ENCODE data around the gene ZNF385C.

The ZNF385C gene

DNA sequence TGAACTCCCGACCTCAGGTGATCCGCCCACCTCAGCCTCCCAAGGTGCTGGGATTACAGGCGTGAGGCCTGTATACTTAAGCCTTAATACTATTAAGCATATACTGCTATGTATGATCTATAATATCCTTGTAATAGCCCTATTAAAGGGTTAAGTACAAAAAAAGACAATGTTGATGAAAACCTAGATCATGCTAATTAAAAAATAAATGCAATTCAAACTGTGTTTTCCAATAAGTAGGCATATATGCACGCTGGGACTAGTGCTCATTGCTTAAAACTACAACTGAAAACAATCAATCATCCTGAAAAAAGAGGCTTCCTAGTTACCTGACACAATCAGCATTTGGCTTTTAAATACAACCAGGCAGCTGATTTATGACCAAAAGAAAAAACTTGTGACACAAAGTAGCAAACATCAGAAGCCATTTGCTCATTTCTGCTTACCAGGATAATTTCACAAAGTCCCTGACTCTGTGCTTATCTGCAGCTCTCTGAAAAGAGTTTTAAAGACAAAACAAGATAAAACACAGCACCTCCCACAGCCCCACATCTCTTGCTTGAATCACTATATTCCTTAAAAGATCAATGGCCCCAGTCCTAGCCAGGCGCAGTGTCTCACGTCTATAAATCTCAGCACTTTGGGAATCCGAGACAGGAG lies 11.1 kb downstream of the ZNF385C start:
- TF ChIP-seq, protein P1, sequence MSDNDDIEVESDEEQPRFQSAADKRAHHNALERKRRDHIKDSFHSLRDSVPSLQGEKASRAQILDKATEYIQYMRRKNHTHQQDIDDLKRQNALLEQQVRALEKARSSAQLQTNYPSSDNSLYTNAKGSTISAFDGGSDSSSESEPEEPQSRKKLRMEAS (IDR thresholded peaks at IDR 0.05; ENCODE audit: low read depth, low read length), result no peak
- TF ChIP-seq POLR2A (IDR thresholded peaks at IDR 0.05; ENCODE audit: extremely low read depth, insufficient read length) (no peak), MYC (IDR thresholded peaks at IDR 0.05; ENCODE audit: low read depth, low read length) (no peak)
- TF ChIP-seq, protein P2, sequence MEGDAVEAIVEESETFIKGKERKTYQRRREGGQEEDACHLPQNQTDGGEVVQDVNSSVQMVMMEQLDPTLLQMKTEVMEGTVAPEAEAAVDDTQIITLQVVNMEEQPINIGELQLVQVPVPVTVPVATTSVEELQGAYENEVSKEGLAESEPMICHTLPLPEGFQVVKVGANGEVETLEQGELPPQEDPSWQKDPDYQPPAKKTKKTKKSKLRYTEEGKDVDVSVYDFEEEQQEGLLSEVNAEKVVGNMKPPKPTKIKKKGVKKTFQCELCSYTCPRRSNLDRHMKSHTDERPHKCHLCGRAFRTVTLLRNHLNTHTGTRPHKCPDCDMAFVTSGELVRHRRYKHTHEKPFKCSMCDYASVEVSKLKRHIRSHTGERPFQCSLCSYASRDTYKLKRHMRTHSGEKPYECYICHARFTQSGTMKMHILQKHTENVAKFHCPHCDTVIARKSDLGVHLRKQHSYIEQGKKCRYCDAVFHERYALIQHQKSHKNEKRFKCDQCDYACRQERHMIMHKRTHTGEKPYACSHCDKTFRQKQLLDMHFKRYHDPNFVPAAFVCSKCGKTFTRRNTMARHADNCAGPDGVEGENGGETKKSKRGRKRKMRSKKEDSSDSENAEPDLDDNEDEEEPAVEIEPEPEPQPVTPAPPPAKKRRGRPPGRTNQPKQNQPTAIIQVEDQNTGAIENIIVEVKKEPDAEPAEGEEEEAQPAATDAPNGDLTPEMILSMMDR (IDR thresholded peaks at IDR 0.05; ENCODE audit: low read depth, low read length), result no peak
- DNase-seq (ENCODE audit: low read depth), result no peak
- no peak overlapping the region for H3K4me3 ChIP-seq (ENCODE audit: low read depth, low read length)

DNA sequence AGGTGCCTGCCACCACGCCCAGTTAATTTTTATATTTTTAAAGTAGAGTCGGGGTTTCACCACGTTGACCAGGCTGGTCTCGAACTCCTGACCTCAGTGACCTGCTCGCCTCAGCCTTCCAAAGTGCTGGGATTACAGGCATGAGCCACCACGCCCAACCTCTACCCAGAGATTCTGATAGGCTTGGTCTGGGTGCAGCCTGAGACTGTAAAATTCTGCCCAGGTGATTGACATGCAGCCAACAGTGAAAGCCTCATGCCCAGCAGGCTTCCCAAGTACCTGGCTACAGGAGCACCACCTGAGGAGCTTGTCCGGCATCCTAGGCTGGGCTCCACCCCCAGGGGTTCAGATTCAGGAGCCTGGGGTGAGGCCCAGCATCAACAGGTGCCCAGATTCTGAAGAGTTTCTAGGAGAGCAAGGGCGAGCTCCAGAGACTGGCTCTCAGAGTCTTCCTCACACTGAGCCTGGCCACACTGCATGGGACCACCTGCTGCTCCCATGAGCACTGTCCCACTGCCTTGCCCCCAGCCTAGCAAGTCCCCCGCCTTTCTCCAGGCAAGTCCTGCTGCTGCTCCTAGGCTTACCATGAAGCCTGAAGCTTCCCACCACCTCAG lies 16.6 kb downstream of the ZNF385C start:
- H3K4me3 ChIP-seq (ENCODE audit: low read depth, low read length), result no peak overlapping the region
- DNase-seq (ENCODE audit: low read depth), result no peak
- TF ChIP-seq, protein P1 (IDR thresholded peaks at IDR 0.05; ENCODE audit: low read depth, low read length), result no peak
- no peak for TF ChIP-seq MYC (IDR thresholded peaks at IDR 0.05; ENCODE audit: low read depth, low read length)
- TF ChIP-seq POLR2A (IDR thresholded peaks at IDR 0.05; ENCODE audit: extremely low read depth, insufficient read length), result no peak
- TF ChIP-seq, protein P2 (IDR thresholded peaks at IDR 0.05; ENCODE audit: low read depth, low read length), result no peak

DNA sequence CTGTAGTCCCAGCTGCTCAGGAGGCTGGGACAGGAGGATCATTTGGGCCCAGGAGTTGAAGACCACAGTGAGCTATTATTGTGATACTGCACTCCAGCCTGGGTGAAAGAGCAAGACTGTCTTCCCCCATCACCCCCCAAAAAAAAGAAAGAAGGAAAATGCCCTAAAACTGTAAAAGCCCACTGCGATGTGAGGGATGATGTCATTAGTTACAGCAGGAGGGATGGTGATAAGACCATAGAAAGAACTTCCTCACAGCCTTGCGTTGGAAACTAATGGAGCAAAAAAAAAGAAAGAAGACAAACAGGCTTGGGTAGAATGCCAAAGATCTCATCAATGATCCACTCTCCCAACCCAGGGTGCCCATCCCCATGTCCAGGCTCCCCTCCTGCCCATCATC lies 18.7 kb downstream of the ZNF385C start:
- H3K4me3 ChIP-seq (ENCODE audit: low read depth, low read length), result no peak overlapping the region
- DNase-seq (ENCODE audit: low read depth), result no peak
- TF ChIP-seq POLR2A (IDR thresholded peaks at IDR 0.05; ENCODE audit: extremely low read depth, insufficient read length), result no peak
- TF ChIP-seq, protein P1 (IDR thresholded peaks at IDR 0.05; ENCODE audit: low read depth, low read length), result no peak
- TF ChIP-seq, protein P2 (IDR thresholded peaks at IDR 0.05; ENCODE audit: low read depth, low read length), result no peak
- TF ChIP-seq MYC (IDR thresholded peaks at IDR 0.05; ENCODE audit: low read depth, low read length), result no peak

DNA sequence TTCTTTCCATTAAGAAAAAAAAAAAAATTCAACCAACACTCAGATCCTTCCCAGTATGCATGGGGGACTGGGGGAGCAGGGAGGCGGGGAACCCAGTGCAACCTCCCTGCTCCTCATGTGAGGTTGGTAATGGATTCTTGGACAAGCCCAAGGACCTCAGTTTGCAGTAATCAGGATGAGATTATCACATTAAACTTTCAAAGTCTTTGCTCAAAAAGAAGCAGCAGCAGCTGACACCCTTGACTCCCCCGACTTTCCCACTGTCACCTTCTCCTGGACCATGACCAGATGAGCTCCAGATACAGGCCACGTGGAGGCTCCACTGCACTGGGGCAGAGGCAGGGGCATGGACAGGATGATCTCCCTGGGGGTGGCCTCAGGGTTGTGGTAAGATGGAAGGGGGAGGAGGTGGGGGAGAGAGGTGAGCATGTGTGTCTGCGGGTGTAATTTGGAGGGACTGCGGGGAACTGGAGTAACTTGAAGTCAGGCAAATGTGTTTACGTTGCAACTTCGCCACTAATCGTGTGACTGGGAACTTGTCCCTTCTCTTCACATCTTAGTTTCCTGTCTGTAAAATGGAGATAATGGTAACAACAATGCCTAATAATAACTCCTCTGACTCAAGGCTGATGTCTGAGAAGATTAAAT lies 19.8 kb downstream of the ZNF385C start:
- peak; percentile 38 for DNase-seq (ENCODE audit: low read depth)
- H3K4me3 ChIP-seq (ENCODE audit: low read depth, low read length), result no peak overlapping the region
- no peak for TF ChIP-seq MYC (IDR thresholded peaks at IDR 0.05; ENCODE audit: low read depth, low read length)
- no peak for TF ChIP-seq POLR2A (IDR thresholded peaks at IDR 0.05; ENCODE audit: extremely low read depth, insufficient read length)
- TF ChIP-seq, protein P1 (IDR thresholded peaks at IDR 0.05; ENCODE audit: low read depth, low read length), result no peak
- TF ChIP-seq, protein P2 (IDR thresholded peaks at IDR 0.05; ENCODE audit: low read depth, low read length), result no peak

DNA sequence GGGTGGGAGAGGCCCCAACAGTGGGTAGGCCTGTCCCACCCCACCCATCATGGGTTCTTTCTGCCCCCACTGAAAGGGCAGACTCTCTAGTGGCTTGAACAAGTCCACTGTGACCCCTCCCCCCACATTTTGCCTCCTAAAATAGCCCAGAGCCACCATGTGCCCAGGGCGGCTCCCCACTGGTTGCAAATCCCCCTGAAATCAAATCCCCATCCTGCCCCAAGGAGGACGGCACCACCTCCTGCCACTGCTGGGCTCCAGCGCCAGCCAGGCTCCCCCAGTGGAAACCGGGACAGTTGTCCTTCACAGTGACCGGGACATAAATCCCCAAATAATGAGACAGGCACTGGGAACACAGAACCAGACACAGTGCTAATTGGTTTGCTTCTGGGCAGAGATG lies 20.5 kb downstream of the ZNF385C start:
- TF ChIP-seq, protein P1 (IDR thresholded peaks at IDR 0.05; ENCODE audit: low read depth, low read length), result no peak
- TF ChIP-seq MYC (IDR thresholded peaks at IDR 0.05; ENCODE audit: low read depth, low read length), result no peak
- TF ChIP-seq POLR2A (IDR thresholded peaks at IDR 0.05; ENCODE audit: extremely low read depth, insufficient read length), result no peak
- TF ChIP-seq, protein P2 (IDR thresholded peaks at IDR 0.05; ENCODE audit: low read depth, low read length), result no peak
- no peak for DNase-seq (ENCODE audit: low read depth)
- no peak overlapping the region for H3K4me3 ChIP-seq (ENCODE audit: low read depth, low read length)

Data from NB4 (cell line).